ENCODE measurements around the gene LRRC49. TPM values are rescaled to one million over a fixed set of nuclear protein-coding genes. Genes with fewer than 3 reads are reported as not detected.

The LRRC49 gene
- total RNA-seq, 1 experiment from 2014 or later = 8.3 TPM

- Mint-ChIP-seq H3K4me3 (no peak overlapping the region), H3K27me3 (ENCODE audit: low read depth) (no peaks in the 10 kb centered on the region), H3K9me3 (no peaks in the 10 kb centered on the region), H3K4me1 (no peaks in the 10 kb centered on the region), H3K36me3 (ENCODE audit: insufficient read depth in 1 of 3, low read depth in 3 of 3) (no peaks in the 10 kb centered on the region), H3K27ac (no peak overlapping the region)
- no peaks in the 10 kb centered on the region for H3K79me1 ChIP-seq (ENCODE audit: insufficient read depth, low read depth, low read length, poor library complexity, severe bottlenecking)
- TF ChIP-seq, protein P1, sequence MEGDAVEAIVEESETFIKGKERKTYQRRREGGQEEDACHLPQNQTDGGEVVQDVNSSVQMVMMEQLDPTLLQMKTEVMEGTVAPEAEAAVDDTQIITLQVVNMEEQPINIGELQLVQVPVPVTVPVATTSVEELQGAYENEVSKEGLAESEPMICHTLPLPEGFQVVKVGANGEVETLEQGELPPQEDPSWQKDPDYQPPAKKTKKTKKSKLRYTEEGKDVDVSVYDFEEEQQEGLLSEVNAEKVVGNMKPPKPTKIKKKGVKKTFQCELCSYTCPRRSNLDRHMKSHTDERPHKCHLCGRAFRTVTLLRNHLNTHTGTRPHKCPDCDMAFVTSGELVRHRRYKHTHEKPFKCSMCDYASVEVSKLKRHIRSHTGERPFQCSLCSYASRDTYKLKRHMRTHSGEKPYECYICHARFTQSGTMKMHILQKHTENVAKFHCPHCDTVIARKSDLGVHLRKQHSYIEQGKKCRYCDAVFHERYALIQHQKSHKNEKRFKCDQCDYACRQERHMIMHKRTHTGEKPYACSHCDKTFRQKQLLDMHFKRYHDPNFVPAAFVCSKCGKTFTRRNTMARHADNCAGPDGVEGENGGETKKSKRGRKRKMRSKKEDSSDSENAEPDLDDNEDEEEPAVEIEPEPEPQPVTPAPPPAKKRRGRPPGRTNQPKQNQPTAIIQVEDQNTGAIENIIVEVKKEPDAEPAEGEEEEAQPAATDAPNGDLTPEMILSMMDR (conservative IDR thresholded peaks at IDR 0.05) = peak; percentile 92
- H2AFZ ChIP-seq (ENCODE audit: low read length) = no peak overlapping the region
- H3K4ac ChIP-seq (ENCODE audit: low read depth, low read length) = no peak overlapping the region
- no peak overlapping the region for H3K18ac ChIP-seq (ENCODE audit: insufficient read length, low read depth, low read length)
- H3T11ph ChIP-seq (ENCODE audit: low read length) = no peak overlapping the region
- no peak overlapping the region for H2AK5ac ChIP-seq (ENCODE audit: insufficient read length, low read length)
- no peaks in the 10 kb centered on the region for H3K23me2 ChIP-seq (ENCODE audit: insufficient read length, low read depth, low read length, poor library complexity, severe bottlenecking)
- no peak overlapping the region for H2BK15ac ChIP-seq (ENCODE audit: low read depth, low read length)
- no peak overlapping the region for H3K27ac ChIP-seq (ENCODE audit: insufficient read length, low read depth, low read length)
- H4K20me1 ChIP-seq (ENCODE audit: control insufficient read depth, insufficient read depth, insufficient read length) = no peaks in the 10 kb centered on the region
- H4K5ac ChIP-seq (ENCODE audit: insufficient read length, low read depth, low read length) = no peak overlapping the region
- H3K27me3 ChIP-seq (ENCODE audit: insufficient read depth, low read length) = no peaks in the 10 kb centered on the region
- no peak overlapping the region for H2BK20ac ChIP-seq (ENCODE audit: low read depth, low read length, poor library complexity, severe bottlenecking)
- no peak overlapping the region for H2BK5ac ChIP-seq (ENCODE audit: insufficient read length, low read length)
- no peak overlapping the region for H3K9ac ChIP-seq (ENCODE audit: extremely low read depth, insufficient read length, low read length)
- no peaks in the 10 kb centered on the region for H3K9me3 ChIP-seq (ENCODE audit: control insufficient read depth, low read depth, low read length)
- no peak overlapping the region for H4K91ac ChIP-seq (ENCODE audit: insufficient read length, low read depth, low read length)
- H3K56ac ChIP-seq (ENCODE audit: insufficient read length, low read depth, low read length) = no peak overlapping the region
- DNase-seq = no peak
- H3K4me2 ChIP-seq (ENCODE audit: insufficient read depth, insufficient read length, low read length) = no peak overlapping the region
- H3K23ac ChIP-seq (ENCODE audit: insufficient read length, low read depth, low read length) = no peak overlapping the region
- H3K4me1 ChIP-seq (ENCODE audit: insufficient read depth, low read length) = no peaks in the 10 kb centered on the region
- no peak overlapping the region for H2BK120ac ChIP-seq (ENCODE audit: low read depth, low read length, poor library complexity, severe bottlenecking)
- H2BK12ac ChIP-seq (ENCODE audit: insufficient read length, low read depth, low read length) = no peak overlapping the region
- no peaks in the 10 kb centered on the region for H3K79me2 ChIP-seq (ENCODE audit: insufficient read depth, low read length)
- no peak overlapping the region for H3K14ac ChIP-seq (ENCODE audit: insufficient read depth, low read length)
- H4K8ac ChIP-seq (replicated peaks; ENCODE audit: insufficient read length, low read depth, low read length) = no peak overlapping the region
- WGBS (ENCODE audit: extremely low coverage, insufficient read length, low lambda C conversion rate) = no CpG with 5 or more reads among the region's 1 CpG
Measured at GRCh38 chr15:71011503-71012155, 119.0 kb downstream of the LRRC49 start.
